VCaP (cell line): ENCODE measurements around the gene N4BP2.

ENCODE experiments used
- H3K27ac ChIP-seq: fragments of 450-650 bp; 2 replicates; pipeline ENCODE4 v1.5.1; 2017
- TF ChIP-seq, protein P1 (sequence below): fragments of 450-650 bp; conservative IDR thresholded peaks from 2 replicates; pipeline ENCODE4 v1.5.1; 2017; ENCODE audit warnings: mild to moderate bottlenecking, moderate library complexity

Gene N4BP2

DNA sequence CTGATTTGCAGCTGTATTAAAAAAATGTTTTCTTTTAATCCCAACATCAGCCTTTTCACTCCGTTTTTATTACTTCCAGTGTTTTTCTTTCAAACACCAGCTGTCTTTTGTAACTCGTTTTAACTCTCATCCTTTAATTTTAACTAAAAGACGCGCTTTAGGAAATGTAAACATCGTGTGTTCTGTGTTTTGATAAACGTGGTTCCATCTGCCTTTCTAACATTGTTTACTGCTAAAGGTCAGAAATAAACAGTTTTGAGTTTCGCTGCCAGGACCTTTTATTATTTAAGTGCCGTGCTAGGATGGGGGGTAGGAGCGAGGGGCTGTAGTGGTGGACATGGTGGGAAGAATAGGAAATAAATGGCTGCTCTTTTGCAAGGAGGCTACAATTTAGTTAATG, 1.5 kb downstream of the N4BP2 start:
- TF ChIP-seq, protein P1, sequence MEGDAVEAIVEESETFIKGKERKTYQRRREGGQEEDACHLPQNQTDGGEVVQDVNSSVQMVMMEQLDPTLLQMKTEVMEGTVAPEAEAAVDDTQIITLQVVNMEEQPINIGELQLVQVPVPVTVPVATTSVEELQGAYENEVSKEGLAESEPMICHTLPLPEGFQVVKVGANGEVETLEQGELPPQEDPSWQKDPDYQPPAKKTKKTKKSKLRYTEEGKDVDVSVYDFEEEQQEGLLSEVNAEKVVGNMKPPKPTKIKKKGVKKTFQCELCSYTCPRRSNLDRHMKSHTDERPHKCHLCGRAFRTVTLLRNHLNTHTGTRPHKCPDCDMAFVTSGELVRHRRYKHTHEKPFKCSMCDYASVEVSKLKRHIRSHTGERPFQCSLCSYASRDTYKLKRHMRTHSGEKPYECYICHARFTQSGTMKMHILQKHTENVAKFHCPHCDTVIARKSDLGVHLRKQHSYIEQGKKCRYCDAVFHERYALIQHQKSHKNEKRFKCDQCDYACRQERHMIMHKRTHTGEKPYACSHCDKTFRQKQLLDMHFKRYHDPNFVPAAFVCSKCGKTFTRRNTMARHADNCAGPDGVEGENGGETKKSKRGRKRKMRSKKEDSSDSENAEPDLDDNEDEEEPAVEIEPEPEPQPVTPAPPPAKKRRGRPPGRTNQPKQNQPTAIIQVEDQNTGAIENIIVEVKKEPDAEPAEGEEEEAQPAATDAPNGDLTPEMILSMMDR = no peak
- H3K27ac ChIP-seq = peak overlapping the region; percentile 100

DNA sequence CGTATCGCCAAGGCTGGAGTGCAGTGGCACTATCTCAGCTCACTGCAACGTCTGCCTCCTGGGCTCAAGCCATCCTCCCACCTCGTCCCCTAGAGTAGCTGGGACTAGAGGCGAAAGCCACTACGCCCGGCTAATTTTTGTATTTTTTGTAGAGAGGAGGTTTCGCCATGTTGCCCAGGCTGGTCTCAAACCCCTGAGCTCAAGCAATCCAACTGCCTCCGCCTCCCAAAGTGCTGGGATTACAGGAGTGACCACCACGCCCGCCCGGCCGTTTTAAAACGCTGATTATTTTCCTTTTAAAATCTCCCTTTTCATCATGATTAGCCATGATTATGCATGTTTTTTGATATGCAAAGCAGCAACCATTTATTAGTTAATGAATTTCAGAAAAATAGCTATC, 2.2 kb downstream of the N4BP2 start:
- peak overlapping the region; percentile 100 for H3K27ac ChIP-seq

DNA sequence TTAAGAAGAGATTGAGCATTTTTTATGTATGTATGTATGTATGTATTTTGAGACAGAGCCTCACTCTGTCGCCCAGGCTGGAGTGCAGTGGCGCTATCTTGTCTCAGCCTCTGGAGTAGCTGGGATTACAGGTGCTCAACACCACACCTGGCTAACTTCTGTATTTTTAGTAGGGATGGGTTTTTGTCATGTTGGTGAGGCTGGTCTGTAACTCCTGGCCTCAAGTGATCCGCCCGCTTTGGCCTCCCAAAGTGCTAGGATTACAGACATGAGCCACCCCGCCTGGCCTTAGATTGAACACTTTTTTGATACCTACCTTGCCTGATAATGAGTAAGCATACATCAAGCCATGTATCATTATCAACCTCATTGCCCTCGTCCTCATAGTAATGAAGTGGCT, 2.7 kb downstream of the N4BP2 start:
- TF ChIP-seq, protein P1 = no peak
- H3K27ac ChIP-seq = peak overlapping the region; percentile 100

More for the DNA sequence above, 2.2 kb downstream of the N4BP2 start:
- TF ChIP-seq, protein P1 = no peak

DNA sequence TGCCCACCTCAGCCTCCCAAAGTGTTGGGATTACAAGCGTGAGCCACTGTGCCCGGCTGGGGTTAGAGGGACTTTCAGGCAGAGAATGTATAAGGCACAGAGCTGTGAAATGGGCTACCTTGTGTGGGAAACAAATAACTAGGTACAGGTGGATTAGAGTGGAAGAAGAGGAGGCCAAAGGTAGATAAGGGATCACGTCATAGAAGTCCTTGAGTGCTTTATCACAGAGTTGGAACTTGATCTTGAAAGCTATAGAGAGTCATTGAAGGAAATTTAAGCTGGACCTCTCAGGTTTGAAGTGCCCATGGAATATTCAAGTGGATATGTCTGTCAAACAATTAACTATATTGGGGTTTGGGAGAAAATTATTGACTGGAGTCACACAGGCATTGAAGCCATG, 8.4 kb downstream of the N4BP2 start:
- TF ChIP-seq, protein P1 = no peak
- no peak overlapping the region for H3K27ac ChIP-seq

DNA sequence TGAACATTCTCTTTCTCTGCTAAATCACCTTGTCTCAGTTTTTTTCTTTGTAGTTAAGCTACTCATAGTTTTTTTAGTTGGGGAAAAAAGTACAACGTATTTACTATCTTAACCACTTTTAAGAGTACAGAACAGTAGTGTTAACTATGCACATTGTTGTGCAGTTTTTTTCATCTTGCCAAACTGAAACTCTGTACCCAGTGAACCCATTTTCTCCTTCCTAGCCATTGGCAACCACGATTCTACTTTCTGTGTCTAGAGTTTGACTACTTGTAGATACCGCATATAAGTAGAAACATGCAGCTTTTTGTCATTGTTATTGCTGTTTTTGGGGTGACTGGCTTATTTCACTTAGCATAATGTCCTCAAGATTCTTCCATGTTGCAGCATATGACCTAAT, 10.0 kb downstream of the N4BP2 start:
- H3K27ac ChIP-seq = no peak overlapping the region
- TF ChIP-seq, protein P1 = no peak

DNA sequence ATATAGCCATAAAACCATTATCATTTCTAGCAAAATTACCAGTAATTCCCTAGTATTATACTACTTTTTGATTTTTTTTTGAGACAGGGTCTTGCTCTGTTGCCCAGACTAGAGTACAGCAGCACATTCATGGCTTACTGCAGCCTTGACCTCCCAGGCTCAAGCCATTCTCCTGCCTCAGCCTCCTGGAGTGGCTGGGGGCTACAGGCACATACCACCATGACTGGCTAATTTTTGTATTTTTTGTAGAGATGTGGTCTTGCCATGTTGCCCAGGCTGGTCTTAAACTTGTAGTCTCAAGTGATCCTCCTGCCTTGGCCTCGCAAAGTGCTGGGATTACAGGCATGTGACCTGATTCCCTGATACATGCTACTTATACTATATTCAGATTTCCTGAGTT, 13.7 kb downstream of the N4BP2 start:
- TF ChIP-seq, protein P1 = no peak
- H3K27ac ChIP-seq = no peak overlapping the region

DNA sequence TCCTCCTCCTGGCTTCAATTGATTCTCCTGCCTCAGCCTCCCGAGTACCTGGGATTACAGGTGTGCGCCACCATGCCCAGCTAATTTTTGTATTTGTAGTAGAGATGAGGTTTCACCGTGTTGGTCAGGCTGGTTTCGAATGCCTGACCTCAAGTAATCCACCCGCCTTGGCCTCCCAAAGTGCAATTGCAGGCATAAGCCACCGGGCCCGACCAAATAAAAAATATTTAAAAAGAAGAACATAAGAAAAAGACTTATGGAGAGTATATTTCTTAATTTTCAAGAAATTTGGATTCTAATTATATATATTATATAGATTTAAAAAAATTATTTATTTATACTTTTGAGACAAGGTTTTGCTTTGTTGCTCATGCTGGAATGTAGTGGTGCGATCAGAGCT, 29.8 kb downstream of the N4BP2 start:
- H3K27ac ChIP-seq = no peak overlapping the region
- TF ChIP-seq, protein P1 = no peak
